ENCODE data around the gene COX18. TPM values are rescaled to one million over a fixed set of nuclear protein-coding genes. Genes with fewer than 3 reads are reported as not detected.

Gene COX18
- polyA plus RNA-seq, 1 donor from 2014 or later = 30.2 TPM

GRCh38 chr4:73018595-73018994 is 50.9 kb downstream of the COX18 start:
- Histone ChIP-seq H3K9me2 (ENCODE audit: insufficient read depth, low read length) (no peaks in the 10 kb centered on the region), H3K27me3 (ENCODE audit: insufficient read depth, low read depth, low read length) (no peaks in the 10 kb centered on the region), H3K9me3 (ENCODE audit: low read length) (no peaks in the 10 kb centered on the region), H4K20me1 (ENCODE audit: insufficient read depth) (no peaks in the 10 kb centered on the region), H2AFZ (ENCODE audit: low read depth, low read length) (no peak overlapping the region), H3F3A (ENCODE audit: insufficient read depth, low read length, poor library complexity, severe bottlenecking) (no peaks in the 10 kb centered on the region), H3K9ac (ENCODE audit: low read length) (no peak overlapping the region), H3K4me3 (ENCODE audit: low read length) (no peak overlapping the region), H3K27ac (ENCODE audit: low read length) (no peak overlapping the region), H3K4me2 (ENCODE audit: low read length) (no peak overlapping the region), H3K79me2 (replicated peaks; ENCODE audit: insufficient read depth, low read length) (no peaks in the 10 kb centered on the region), H3K36me3 (ENCODE audit: insufficient read depth, low read length) (no peaks in the 10 kb centered on the region)
- TF ChIP-seq EP300 (conservative IDR thresholded peaks at IDR 0.05; ENCODE audit: poor library complexity, severe bottlenecking) = no peak
- no peak for TF ChIP-seq TAF1 (IDR thresholded peaks at IDR 0.05; ENCODE audit: low read depth)
- no peak for TF ChIP-seq SMC3 (conservative IDR thresholded peaks at IDR 0.05; ENCODE audit: poor library complexity)

DNA sequence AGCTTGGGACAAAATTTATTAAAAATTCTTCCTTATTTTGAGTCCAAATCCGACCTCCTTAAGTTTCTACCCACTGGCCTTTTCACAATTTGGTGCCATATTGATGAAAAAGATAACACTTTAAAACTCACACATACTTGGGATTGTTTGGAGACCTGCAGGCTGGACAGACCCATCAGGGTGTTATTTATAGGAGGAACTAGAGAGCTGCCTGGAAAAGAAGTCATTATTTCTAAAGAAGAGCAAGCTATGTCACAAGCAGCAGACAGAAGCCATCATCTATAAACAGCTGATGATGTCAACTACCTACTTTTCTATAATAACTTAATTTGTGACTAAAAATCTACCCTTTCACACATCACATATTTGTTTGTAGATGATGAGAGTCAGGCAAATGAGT is 56.2 kb downstream of the COX18 start:
- H3K9me2 ChIP-seq (ENCODE audit: insufficient read depth, low read length) = no peaks in the 10 kb centered on the region

More for the DNA sequence above, 56.2 kb downstream of the COX18 start:
- no peak overlapping the region for H3K9ac ChIP-seq (ENCODE audit: low read length)
- H3K4me3 ChIP-seq (ENCODE audit: low read length) = no peak overlapping the region
- H3K4me2 ChIP-seq (ENCODE audit: low read length) = no peak overlapping the region
- no peak for TF ChIP-seq EP300 (conservative IDR thresholded peaks at IDR 0.05; ENCODE audit: poor library complexity, severe bottlenecking)
- TF ChIP-seq EZH2 (IDR thresholded peaks at IDR 0.05; ENCODE audit: borderline replicate concordance, insufficient read depth, low read length, poor library complexity, severe bottlenecking) = no peak
- TF ChIP-seq POLR2AphosphoS5 (IDR thresholded peaks at IDR 0.05) = no peak
- no peak for TF ChIP-seq REST (IDR thresholded peaks at IDR 0.05; ENCODE audit: borderline replicate concordance)
- no peak for TF ChIP-seq CTCF (IDR thresholded peaks at IDR 0.05; ENCODE audit: poor library complexity, severe bottlenecking)
- TF ChIP-seq TAF1 (IDR thresholded peaks at IDR 0.05; ENCODE audit: low read depth) = no peak
- no peak for TF ChIP-seq RAD21 (conservative IDR thresholded peaks at IDR 0.05)
- no peak for TF ChIP-seq MXI1 (conservative IDR thresholded peaks at IDR 0.05; ENCODE audit: poor library complexity, severe bottlenecking)
- no peak for TF ChIP-seq SMC3 (conservative IDR thresholded peaks at IDR 0.05; ENCODE audit: poor library complexity)
- no peaks in the 10 kb centered on the region for H3K79me2 ChIP-seq (replicated peaks; ENCODE audit: insufficient read depth, low read length)
- no peak overlapping the region for H2AFZ ChIP-seq (ENCODE audit: low read depth, low read length)
- H3K9me3 ChIP-seq (ENCODE audit: low read length) = no peaks in the 10 kb centered on the region
- no peaks in the 10 kb centered on the region for H3F3A ChIP-seq (ENCODE audit: insufficient read depth, low read length, poor library complexity, severe bottlenecking)
- H4K20me1 ChIP-seq (ENCODE audit: insufficient read depth) = no peaks in the 10 kb centered on the region
- H3K27me3 ChIP-seq (ENCODE audit: insufficient read depth, low read depth, low read length) = no peaks in the 10 kb centered on the region
- H3K36me3 ChIP-seq (ENCODE audit: insufficient read depth, low read length) = no peaks in the 10 kb centered on the region
- H3K27ac ChIP-seq (ENCODE audit: low read length) = no peak overlapping the region

Data from neural cell (in vitro differentiated cells).